A673 (cell line): ENCODE data around the gene ELAVL3. TPM values are rescaled to one million over a fixed set of nuclear protein-coding genes. Genes with fewer than 3 reads are reported as not detected.
A peak's percentile ranks its signal among the peaks of the same experiment; 100 is the strongest.

ENCODE experiments used
- BruUV-seq: library from RNA; stranded (reverse); fragments of 400-500 nt; replicated peaks from 2 replicates; lab custom pipeline; 2021; lab: Mats Ljungman, UMichigan
- CTCF ChIA-PET: fragments of 300-600 bp; sonication (Branson Sonifier 250); formaldehyde crosslinking; loops from one replicate; lab custom pipeline; 2022; ENCODE audit warnings: antibody characterized with exemption; lab: Charles Lee
- POLR2A ChIA-PET: fragments of 300-600 bp; sonication (Branson Sonifier 250); formaldehyde crosslinking; loops from one replicate; lab custom pipeline; 2022; ENCODE audit warnings: antibody characterized with exemption; ENCODE audit not compliant: low non-redundant PET; lab: Charles Lee
- DNase-seq: peaks from one replicate; pipeline ENCODE4 v3.0.0-alpha.2; 2015; ENCODE audit warnings: low spot score
- H3K27ac ChIP-seq: fragments of 200-600 bp; sonication (generic); 2 replicates; pipeline ENCODE4 v1.5.1; 2016; ENCODE audit warnings: mixed run types, low read depth, mild to moderate bottlenecking, mixed read lengths, antibody characterized with exemption, low read length; ENCODE audit not compliant: poor library complexity, severe bottlenecking
- H3K27me3 ChIP-seq: fragments of 200-600 bp; sonication (generic); replicated peaks from 2 replicates; pipeline ENCODE4 v1.6.1; 2017; ENCODE audit warnings: mixed run types, low read depth, mild to moderate bottlenecking, mixed read lengths, antibody characterized with exemption, low read length; ENCODE audit not compliant: insufficient read depth, poor library complexity
- H3K36me3 ChIP-seq: fragments of 200-600 bp; sonication (generic); 2 replicates; pipeline ENCODE4 v1.6.1; 2016; ENCODE audit warnings: mixed run types, mild to moderate bottlenecking, mixed read lengths, antibody characterized with exemption, low read length; ENCODE audit not compliant: insufficient read depth, poor library complexity, severe bottlenecking
- H3K4me1 ChIP-seq: fragments of 200-600 bp; sonication (generic); 2 replicates; pipeline ENCODE4 v1.6.1; 2017; ENCODE audit warnings: mixed run types, mild to moderate bottlenecking, mixed read lengths, antibody characterized with exemption, low read length; ENCODE audit not compliant: insufficient read depth, poor library complexity, severe bottlenecking
- H3K4me3 ChIP-seq: fragments of 200-600 bp; sonication (generic); 2 replicates; pipeline ENCODE4 v1.5.1; 2016; ENCODE audit warnings: low read depth, mixed run types, mild to moderate bottlenecking, mixed read lengths, low read length; ENCODE audit not compliant: poor library complexity, severe bottlenecking
- H3K9me3 ChIP-seq: fragments of 200-600 bp; sonication (generic); 2 replicates; pipeline ENCODE4 v1.6.1; 2016; ENCODE audit warnings: mixed run types, low read depth, mild to moderate bottlenecking, mixed read lengths, antibody characterized with exemption, low read length; ENCODE audit not compliant: poor library complexity, severe bottlenecking
- CTCF ChIP-seq: fragments of 300-800, 200-600 bp; sonication (generic); conservative IDR thresholded peaks from 2 replicates; pipeline ENCODE4 v1.5.1; 2017; ENCODE audit warnings: low read depth, mild to moderate bottlenecking, antibody characterized with exemption, low read length, moderate library complexity, mixed read lengths
- EZH2 ChIP-seq: fragments of 200-600 bp; sonication (generic); IDR thresholded peaks from 2 replicates; pipeline ENCODE4 v1.6.1; 2017; ENCODE audit warnings: borderline replicate concordance, low read depth, mild to moderate bottlenecking, mixed read lengths, antibody characterized with exemption, low read length; ENCODE audit not compliant: poor library complexity, severe bottlenecking
- intact Hi-C: fragments of 100-400 bp; cut with micrococcal nuclease; formaldehyde crosslinking; loops from one replicate; pipeline ENCODE4 v1.10.0; 2022; ENCODE audit not compliant: unreplicated experiment
- total RNA-seq: library from RNA; stranded (reverse); gene quantifications from 2 replicates; pipeline ENCODE4 v1.2.3, GENCODE V29; 2021

Gene ELAVL3
- total RNA-seq, 1 experiment from 2014 or later, result 5.3 TPM

GRCh38 chr19:11499890-11500420 lies 19.1 kb upstream of the ELAVL3 start:
- H3K4me3 ChIP-seq, result no peak overlapping the region
- H3K4me1 ChIP-seq, result no peaks in the 10 kb centered on the region
- DNase-seq, result no peak
- intact Hi-C loops, result no loop called here
- ChIA-PET CTCF (no interaction called here), POLR2A (no interaction called here)
- TF ChIP-seq CTCF, result no peak
- TF ChIP-seq EZH2, result no peak
- BruUV-seq, result no TSS peak
- H3K27me3 ChIP-seq, result no peaks in the 10 kb centered on the region
- no peaks in the 10 kb centered on the region for H3K9me3 ChIP-seq
- H3K27ac ChIP-seq, result no peak overlapping the region
- H3K36me3 ChIP-seq, result peaks cover 7% of the 10 kb centered on the region

- Histone ChIP-seq H3K9me3 (no peaks in the 10 kb centered on the region), H3K36me3 (peaks cover 7% of the 10 kb centered on the region), H3K27ac (no peak overlapping the region), H3K4me1 (no peaks in the 10 kb centered on the region), H3K27me3 (no peaks in the 10 kb centered on the region), H3K4me3 (no peak overlapping the region)
- CTCF ChIA-PET, result no interaction called here
- POLR2A ChIA-PET, result no interaction called here
- intact Hi-C loops, result no loop called here
- no peak for DNase-seq
- no TSS peak for BruUV-seq
- no peak for TF ChIP-seq CTCF
- no peak for TF ChIP-seq EZH2
These were observed 18.4 kb upstream of the ELAVL3 start for GRCh38 chr19:11499220-11499726.

- CTCF ChIA-PET, result no interaction called here
These were observed 15.7 kb upstream of the ELAVL3 start for GRCh38 chr19:11496391-11497163.

More at GRCh38 chr19:11496391-11497163, 15.7 kb upstream of the ELAVL3 start:
- H3K27ac ChIP-seq, result no peak overlapping the region
- no peak overlapping the region for H3K4me3 ChIP-seq
- H3K27me3 ChIP-seq, result no peaks in the 10 kb centered on the region
- POLR2A ChIA-PET, result no interaction called here
- H3K9me3 ChIP-seq, result no peaks in the 10 kb centered on the region
- BruUV-seq, result no TSS peak
- intact Hi-C loops, result loop anchor here (2.0 kb wide), 1 partner anchor 90 kb away; no protein-coding TSS in a partner anchor
- peak; percentile 84 for DNase-seq
- no peak for TF ChIP-seq EZH2
- TF ChIP-seq CTCF, result peak; percentile 87
- H3K4me1 ChIP-seq, result no peaks in the 10 kb centered on the region
- peaks cover 7% of the 10 kb centered on the region for H3K36me3 ChIP-seq
